GM19025 (cell line): ENCODE data around the gene SDCCAG8.
A peak's percentile ranks its signal among the peaks of the same experiment; 100 is the strongest.

ENCODE experiments used
- ATAC-seq: cut with Tn5 transposase; IDR thresholded peaks from one replicate; pipeline ENCODE4 v1.9.1; 2021; ENCODE audit warnings: mild to moderate bottlenecking, low read depth, moderate library complexity; ENCODE audit not compliant: unreplicated experiment

SDCCAG8 gene

DNA sequence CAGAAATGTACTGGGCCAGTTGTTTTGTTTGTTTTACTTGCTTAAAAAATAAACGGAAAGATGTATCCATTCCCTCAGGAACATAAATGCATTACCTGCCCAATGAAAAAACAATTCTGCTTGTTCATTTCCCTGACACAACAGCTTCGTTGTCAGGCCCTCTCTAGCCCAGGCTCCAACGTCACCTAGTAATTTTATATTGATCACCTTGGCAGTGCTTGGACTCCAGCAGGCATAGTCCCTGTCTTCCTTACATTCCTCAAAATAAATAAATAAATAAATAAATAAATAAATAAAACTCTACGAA is 2.0 kb upstream of the SDCCAG8 start:
- ATAC-seq, result no peak

DNA sequence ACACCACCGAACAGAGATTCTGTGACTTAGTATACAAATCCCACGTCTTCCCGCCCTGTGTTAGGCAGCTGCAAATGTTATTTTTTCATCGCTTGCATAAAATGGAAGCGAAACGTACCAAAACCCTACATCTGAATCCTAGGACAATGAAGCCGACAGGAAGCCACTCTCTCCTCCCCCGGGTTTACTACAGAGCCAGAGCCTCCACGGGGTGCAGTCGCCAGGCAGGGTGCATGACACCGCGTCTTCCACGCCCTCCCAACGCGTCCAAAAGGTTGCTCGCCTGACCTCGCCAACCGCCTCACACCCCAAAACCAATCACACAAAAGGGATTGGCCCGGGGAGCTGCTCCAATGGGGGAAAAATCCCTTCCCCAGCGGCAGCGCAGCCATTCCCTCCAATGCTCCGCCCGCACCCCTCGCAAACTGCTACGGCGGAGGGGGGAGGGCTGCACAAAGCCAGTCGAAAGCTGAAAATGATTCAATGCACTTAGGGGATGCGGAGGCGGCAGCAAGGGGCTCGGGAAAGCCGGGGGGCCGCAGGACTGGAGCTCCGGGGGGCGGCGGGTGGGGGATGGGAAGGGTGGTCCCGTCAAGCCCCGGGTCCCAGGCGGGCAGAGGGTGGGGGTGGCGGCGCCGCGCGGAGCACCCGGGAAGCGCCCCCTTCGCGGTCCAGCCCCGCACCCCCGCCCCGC is 1.5 kb upstream of the SDCCAG8 start:
- peak; percentile 4 for ATAC-seq

DNA sequence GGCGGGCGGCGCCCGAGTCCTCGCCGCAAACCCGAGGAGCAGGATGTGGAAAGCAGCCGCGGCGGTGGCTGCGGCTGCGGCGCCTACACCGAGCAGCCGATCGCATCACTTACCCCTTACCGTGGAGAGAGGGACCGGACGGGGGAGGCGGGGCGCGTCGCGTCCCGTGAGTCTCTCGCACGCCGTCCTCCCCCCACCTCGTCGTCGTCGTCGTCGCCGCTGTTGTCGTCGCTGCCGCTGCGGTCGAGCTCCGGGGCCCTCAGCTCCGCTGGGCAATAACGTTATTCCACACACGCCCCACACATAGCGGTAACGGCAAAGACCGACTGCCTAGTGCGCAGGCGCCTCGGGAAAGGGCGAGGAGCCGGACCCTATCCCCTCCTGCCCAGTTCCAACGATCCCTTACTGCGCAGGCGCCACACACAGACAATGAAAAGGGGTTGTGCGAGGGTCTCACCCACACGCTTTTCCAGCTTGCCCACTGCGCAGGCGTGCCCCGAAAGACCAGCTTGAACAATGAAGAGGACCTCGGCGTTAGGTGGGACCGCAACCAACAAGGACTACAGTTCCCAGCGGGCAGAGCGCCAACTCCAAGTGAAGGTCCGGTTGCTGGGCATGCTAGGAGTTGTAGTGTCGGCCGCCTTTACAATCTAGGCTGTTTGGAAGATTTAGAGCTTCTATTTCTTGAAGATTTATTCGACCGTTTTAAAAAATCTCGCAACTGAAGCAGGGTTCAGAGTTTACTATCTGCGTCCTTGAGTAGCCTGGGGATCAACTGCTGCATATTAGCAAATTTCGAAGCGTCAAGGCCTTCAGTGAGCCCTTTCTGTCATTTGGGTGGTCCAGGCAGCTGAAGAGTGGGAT is 682 bp upstream of the SDCCAG8 start, which contains the start of gene CEP170:
Gene CEP170 (minus strand): TSS at position 355 of the 864 bp plus-strand sequence. CDS start 30,001 bp downstream, outside the sequence.
- peak; percentile 44 for ATAC-seq

DNA sequence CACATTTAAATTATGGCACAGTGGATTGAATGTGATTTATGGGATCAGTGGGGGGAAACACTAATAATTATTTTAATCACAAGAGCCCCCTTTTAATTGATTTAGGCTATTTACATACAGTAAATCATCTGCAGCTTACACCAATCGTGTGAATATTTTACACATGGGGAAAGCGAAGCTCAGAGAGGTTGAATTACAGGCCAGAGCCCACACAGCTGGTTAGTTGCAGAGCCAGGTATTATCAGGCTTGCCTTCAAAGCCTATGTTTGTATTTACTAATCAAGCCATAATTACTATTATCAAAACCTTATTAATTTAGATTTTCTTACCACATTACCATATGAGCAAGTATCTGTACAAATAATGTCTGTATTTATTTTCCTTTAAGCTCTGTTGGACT is 749 bp downstream of the SDCCAG8 start:
- no peak for ATAC-seq

DNA sequence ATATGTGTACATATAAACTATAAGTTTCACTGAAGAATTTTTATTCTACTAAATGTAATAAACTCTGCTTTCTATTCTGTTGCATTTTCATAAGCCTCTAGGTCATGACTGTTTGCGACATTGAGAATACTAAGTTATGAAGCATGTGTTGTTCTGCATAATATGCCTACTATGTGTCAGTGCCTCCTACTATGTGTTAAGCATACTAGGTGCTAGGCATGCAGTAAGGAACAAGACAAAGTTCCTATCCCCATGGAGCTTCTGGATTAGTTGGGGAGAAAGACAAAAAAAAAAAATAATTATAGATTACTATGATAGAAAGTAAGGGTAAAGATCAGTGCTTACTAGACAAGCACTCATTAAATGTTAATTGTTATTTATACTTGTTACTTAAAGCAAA is 1.3 kb downstream of the SDCCAG8 start:
- ATAC-seq, result no peak

DNA sequence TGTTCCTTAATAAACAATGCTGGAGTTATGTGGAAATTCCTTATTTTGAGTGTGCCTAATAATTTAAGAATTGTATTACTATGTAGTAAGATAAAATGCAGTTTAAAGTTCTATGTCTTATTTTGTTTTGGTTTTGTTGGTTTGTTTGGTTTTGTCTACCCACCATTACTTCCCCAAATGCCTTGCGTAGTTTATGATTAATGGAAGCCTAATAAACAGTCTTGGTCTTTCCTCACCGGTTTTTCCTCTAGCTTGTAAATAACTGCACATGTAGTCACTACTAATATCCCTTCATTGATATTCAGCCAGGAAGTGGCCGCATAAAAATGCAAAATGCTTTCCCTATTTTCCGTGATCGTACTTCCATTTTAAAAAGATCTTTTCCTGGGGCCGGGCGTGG is 2.9 kb downstream of the SDCCAG8 start:
- no peak for ATAC-seq

DNA sequence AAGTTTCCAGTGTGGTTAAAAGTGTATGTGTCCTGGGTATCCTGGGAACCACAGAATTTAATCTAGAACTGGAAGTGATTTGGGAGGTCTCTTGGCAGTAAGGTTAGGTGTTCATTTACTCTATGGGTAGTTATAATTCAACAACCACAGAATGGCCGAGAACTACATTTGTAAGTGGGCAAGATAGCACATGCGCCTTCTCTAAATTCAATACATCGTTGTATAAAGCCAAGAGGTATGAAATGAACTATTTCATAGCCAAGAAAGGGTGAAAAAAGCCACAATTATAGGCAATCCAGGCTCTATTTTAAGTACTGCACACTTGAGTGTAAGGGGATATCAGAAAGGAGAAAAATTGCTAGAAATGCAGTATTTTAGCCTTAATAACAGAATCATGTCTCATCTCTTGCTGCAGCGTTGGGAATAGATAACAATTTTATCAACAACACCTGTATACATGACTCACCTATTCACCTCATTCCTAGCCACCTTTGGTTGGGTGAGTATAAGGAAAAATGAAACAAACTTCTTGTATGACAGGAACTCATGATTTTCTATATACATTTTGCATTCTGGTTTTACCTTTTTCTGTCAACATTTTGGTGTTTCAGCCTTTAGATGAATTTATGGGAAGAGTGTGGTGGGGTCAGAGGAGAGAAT is 4.5 kb downstream of the SDCCAG8 start:
- ATAC-seq, result no peak

DNA sequence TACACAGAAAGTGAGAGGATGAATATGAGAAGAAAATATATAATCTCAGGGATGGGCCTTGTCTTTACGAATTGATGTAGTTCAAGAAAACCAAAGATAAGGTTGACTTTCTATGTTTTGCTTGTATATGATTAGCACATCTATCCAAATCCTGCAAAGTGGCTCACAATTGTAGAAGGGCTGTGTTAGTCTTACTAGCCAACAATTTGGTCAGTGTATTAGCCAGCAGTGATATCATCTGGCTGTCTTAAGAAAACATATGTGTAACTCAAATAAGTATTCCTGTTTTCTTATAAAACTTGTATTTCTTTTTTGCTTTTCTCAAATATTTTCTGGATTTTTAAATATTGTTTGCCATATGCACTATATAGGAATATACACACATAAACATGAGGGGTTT is 5.5 kb downstream of the SDCCAG8 start:
- ATAC-seq, result no peak

DNA sequence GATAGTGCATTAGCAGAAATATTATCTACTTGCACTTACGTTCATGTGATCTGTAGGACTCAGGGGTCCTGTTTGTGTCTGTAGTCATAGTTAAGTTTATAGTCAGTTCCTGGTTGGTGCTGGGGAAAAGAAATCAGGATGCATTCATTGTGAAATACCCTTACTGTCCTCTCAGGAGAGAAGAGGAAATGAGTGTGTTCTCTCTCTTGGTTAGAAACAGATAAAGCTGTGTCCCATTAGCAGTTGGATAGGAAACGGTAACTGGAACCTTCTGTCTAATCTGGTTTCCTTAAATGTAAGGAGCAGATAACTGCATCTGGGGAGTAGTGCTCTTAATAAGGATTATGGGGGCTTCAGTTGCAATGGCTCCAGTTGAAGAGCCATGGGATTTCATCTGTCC is 8.9 kb downstream of the SDCCAG8 start:
- no peak for ATAC-seq

DNA sequence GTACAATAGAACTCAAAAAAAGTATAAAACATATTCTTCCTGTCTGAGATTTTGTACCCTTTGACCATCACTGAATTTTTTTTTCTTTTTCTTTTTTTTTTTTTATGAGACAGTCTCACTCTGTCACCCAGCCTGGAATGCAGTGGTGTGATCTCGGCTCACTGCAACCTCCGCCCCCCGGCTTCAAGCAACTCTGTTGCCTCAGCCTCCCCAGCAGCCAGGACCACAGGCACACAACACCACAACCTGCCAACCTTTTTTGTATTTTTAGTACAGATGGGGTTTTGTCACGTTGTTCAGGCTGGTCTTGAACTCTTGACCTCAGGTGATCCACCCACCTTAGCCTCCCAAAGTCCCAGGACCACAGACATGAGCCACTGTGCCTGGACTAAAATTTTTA is 10.4 kb downstream of the SDCCAG8 start:
- ATAC-seq, result no peak

DNA sequence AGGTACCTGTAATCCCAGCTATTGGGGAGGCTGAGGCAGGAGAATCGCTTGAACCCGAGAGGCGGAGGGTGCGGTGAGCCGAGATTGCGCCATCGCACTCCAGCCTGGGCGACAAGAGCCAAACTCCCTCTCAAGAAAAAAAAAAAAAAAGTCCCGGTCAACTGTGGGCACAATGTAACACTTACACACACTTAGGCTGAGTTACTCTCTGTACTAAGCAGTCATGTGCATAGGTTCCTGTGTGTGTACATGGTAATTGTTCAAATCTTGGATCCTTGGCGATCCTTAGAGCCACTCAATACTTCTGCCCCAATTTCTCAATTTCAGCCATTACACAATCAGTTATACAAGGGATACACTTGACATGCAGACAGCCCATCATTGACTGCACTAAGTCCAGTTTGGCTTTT is 11.6 kb downstream of the SDCCAG8 start:
- ATAC-seq, result no peak

DNA sequence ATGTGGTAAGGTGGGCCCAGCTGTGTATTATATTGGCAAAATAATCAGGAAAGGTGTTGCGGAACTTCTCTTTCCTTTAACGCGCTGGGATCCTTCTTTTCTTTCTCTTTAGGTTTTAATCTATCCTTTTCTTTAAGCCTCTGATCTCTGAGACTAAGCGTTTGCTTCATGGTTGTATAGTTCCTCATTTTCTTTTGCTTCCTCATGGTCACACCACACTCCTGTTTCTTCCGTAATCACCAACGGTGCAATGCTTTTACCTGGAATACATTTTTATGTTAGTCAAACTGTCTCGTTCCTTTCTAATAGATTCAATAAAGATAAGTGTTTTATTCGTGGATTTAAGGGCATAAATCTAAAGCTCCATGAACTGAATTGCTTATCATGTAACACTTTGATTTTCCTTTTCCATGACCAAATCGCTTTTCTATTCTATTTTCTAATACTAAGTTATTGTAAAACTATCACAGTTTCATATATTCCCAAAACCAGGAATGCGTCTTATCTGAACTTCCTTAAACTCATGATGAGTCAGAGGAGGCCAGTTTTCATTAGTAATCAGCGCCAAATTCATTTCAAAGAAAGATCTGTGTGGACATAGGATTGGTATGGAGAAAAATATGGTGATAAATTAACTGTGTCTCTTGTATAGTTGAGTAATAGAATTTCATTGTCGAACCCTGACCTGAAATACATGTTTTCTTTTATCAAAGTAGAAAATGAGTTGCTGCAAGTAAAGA is 12.2 kb downstream of the SDCCAG8 start:
- ATAC-seq, result no peak

DNA sequence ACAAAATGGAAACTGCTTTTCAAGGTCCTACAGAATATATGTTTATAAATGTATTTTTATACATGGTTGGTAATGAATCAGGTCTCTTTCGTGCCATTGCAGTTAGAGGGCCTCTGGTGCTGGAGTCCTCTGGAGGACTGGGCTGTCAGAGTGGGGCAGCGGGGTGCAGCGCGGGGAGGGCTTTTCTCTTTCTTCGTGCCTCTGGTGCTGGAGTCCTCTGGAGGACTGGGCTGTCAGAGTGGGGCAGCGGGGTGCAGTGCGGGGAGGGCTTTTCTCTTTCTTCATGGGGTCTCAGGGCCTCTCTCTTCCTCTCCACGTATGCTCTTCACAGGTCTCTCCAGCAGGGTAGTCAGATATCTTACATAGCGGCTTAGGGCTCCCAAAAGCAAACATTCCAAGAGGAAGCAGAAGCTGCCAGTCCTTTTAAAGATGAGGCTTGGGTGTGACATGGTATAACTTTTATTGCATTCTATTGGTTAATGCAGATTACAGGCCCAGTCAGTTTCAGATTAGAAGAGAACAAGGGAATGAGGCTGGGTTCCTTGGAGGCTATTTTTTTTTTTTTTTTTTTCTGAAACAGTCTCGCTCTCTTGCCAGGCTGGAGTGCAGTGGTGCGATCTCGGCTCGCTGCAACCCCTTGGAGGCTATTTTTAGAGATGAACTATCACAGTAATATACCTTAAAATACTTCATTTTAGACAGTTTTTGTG is 13.1 kb downstream of the SDCCAG8 start:
- no peak for ATAC-seq

DNA sequence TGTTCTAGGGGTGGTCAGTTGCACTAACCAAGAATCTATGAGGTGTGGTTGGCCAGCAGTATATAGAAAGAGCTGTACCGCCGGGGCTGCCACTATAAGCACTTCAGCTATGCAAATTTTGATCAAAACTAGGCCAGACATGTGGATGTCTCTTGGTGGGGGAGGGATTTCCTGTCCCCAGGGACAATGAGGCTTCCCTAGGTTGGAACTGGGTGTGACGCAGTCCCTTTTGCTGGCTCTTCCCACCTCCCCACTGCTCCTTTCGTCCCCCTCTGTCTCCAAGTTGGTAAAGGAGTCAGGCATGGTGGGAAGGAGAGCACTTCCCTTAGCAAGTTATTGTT is 13.6 kb downstream of the SDCCAG8 start:
- peak; percentile 53 for ATAC-seq

DNA sequence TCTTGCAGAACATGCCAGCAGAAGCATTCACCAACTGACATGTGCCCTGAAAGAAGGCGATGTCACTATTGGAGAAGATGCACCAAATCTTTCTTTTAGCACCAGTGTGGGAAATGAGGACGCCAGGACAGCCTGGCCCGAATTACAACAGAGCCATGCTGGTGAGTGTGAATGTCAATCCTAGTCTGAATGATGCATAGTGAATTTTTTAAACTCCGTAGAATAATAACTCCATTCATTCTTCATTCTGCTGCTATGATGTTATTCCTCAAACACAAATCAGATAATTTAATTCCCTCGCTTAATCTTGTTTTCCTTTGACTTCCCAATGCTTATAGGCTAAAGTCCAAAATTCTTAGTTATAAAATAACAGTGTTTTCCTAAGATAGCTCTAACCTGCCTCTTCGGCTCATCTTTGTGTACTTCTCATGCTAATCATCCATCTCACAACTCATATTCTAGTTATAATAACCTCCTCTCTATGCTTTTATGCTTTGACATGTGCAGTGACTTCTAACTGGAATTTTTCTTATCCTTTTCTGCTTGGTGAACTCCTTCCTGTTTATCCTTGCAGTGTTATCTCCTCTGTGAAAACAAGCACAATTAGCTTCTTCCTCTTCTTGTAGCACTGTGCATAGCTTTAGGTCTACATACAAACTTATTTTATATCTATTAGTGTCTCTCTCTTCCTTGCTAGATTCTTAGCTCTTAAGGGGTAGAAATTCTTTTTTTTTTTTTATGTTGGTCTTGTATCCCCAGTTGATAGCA is 14.4 kb downstream of the SDCCAG8 start:
- no peak for ATAC-seq

DNA sequence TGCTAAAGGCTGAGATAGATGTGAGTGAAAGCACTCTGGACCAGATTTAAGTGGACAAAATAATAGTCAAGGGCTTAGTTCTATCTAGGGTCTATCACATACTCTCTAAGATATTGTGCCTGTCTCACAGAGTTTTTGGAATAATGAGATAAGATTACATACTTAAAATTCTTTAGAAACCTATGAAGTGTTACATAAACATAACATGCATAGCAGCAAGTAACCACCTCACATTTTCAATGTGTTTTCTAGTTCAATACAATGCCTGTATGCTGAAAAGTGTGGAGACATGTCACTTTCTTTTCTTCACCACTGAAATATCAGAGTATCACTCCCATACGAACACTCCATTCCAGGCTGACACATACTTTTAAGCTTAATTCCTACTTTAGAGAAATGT is 16.2 kb downstream of the SDCCAG8 start:
- no peak for ATAC-seq

DNA sequence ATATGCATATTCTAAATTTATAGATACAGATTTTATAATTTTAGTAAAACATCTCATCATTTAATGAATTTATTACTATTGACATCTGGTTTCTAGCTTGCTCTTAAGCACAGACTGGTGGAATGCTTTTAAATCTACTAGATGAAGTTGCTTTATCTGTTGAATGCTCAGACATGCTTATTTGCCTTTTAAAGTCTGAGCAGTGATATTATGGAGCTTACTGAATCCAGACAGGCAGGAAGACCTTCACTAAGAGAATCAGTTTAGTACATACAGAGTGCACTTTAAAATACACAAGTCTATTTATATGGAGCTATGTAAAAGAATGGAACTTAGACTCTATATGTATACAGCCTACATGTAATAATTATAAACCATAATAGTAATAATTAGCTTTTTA is 16.6 kb downstream of the SDCCAG8 start:
- no peak for ATAC-seq

DNA sequence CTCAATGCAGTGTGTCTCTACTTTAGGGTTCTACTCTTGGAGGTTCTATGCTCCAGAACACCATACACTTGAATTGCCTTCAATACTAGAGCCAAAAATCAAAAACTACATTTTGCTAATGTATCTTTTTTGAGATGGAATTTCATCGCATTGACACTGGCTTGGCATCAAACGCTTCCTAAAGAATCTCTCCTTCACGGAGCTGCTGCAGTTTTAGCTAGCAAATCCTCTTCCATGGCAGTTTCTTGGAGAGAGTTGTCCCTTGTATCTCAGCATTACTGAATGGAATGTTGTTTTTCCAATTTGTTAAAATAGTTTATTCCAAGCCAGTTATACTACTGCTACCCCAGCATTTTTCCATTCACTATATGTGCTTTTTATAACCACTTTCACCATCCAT is 17.7 kb downstream of the SDCCAG8 start:
- ATAC-seq, result no peak

DNA sequence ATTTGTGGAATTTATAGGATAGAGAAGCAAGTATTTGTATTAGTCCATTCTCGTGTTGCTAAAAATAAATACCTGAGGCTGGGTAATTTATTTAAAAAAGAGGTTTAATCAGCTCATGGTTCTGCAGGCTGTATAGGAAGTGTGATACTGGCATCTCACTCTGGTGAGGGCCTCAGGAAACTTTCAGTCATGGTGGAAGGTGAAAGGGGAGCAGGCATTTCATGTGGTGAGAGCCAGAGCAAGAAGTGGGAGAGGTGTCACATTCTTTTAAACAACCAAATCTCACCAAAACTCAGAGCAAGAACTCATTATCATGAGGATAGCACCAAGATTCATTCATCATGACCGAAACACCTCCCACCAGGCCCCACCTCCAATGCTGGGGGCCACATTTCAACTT is 18.1 kb downstream of the SDCCAG8 start:
- no peak for ATAC-seq

DNA sequence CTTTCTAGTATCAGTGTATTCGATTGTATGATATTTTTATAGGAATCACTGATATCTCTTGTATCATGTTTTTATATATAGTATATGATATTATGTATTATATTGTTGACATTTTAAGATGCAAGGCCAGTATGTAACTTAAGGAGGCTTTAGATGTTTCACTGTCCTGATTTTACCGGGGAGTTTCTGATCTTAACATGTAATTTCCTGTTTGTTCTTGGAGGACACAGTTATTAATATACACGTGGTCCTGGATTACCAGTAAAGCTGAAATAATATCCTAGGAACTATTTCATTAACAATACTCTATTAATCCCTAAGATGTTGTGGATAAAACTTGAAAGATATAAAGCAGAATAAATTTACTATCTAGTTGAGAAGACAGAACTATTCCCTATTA is 19.5 kb downstream of the SDCCAG8 start:
- no peak for ATAC-seq
